Testis (tissue), 3 donors: ENCODE measurements around the gene ZBTB40. TPM values are rescaled to one million over a fixed set of nuclear protein-coding genes. Genes with fewer than 3 reads are reported as not detected.

Source experiments
- DNase-seq: peaks from one replicate; pipeline ENCODE4 v3.0.0-alpha.2; 2019
- H3K27ac ChIP-seq, 2 donors: fragments of 200-600 bp; sonication (generic); one replicate each; pipeline ENCODE4 v1.5.1; 2019
- H3K27me3 ChIP-seq: fragments of 200-600 bp; sonication (generic); one replicate; pipeline ENCODE4 v1.5.1; 2019
- H3K36me3 ChIP-seq: fragments of 200-600 bp; sonication (generic); one replicate; pipeline ENCODE4 v1.5.1; 2017; ENCODE audit warnings: low read depth; ENCODE audit errors: missing control alignments
- H3K4me1 ChIP-seq: fragments of 200-600 bp; sonication (generic); one replicate; pipeline ENCODE4 v1.5.1; 2019
- H3K4me3 ChIP-seq, 2 donors: fragments of 200-600 bp; sonication (generic); one replicate each; pipeline ENCODE4 v1.5.1; 2017 to 2019
- H3K9me3 ChIP-seq: fragments of 200-600 bp; sonication (generic); one replicate; pipeline ENCODE4 v1.5.1; 2017
- POLR2A ChIP-seq: fragments of 450-650 bp; IDR thresholded peaks from one replicate; pipeline ENCODE4 v1.6.1; 2017; ENCODE audit warnings: antibody characterized with exemption, mild to moderate bottlenecking, moderate library complexity
- WGBS, 2 donors: methylation state at CpG; one replicate each; pipeline ENCODE4 v1.1.5; 2018; 5-methylcytosine and 5-hydroxymethylcytosine counted together
- intact Hi-C: fragments of 100-400 bp; cut with DNase I; formaldehyde crosslinking; loops from one replicate; pipeline ENCODE4 v1.15.1; 2023; ENCODE audit warnings: low total_unique reads
- polyA plus RNA-seq: library from polyadenylated mRNA; stranded (reverse); fragments of 350-450 nt; fragmentation: Illumina TruSeq; extraction: RNeasy Lipid Tissue Mini Kit (QIAGEN cat#74804); gene quantifications from one replicate; pipeline ENCODE4 v1.2.3, GENCODE V29; 2014; ENCODE audit warnings: low read depth, low replicate concordance; ENCODE audit not compliant: insufficient read depth
- total RNA-seq, 2 donors: library from RNA; depleted of rRNA; stranded (reverse); fragments of >200 nt; gene quantifications; one replicate each; pipeline ENCODE4 v1.2.3, GENCODE V29; 2016
- TF ChIP-seq, protein P1 (sequence below), 3 experiments: fragments of 450-650 bp in 2 of 3; fragments of 200-600 bp in 1 of 3; sonication (generic) in 1 of 3; IDR thresholded peaks; one replicate each; pipeline ENCODE4 v1.5.1; 2016 to 2019; ENCODE audit warnings: antibody characterized with exemption in 3 of 3, mild to moderate bottlenecking in 2 of 3, moderate library complexity in 1 of 3

Gene ZBTB40
- total and polyA plus RNA-seq, 3 donors from 2014 or later: 15.6 to 28.6 (median 28.1) TPM

DNA sequence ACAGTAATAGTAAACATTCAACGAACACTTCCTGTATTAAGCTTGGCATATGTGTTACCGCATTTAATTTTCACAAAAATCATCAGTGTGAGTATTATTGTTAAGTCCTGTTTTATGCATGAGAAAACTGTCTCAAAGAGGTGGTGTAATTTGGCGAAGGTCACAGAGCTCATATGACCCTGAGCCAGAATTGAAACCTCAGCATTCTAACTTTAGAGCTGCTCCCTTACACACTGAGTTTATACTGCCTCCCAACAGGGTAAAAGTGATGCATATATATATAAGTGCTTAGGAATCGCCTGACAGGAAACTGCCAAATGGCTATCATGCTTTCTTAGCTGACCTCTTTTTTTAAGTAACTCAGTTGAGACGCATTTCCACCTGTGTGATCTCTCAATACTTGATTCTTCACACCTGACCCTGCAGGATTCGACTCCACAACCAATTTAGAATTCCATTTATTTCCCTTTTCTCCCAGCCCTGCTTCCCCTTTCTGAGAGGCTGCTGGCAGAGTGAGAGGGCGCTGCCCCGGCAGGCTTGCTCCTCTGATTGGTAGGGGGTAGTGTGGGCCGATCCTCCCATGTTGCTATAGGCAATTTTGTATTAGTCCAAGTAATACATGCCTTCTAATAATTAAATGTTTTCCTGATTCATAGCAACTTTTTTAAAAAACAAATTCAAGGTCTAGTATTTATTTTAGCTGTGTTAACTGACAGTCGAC, 40.5 kb downstream of the ZBTB40 start:
- DNase-seq: no peak
- intact Hi-C loops: no loop called here
- H3K36me3 ChIP-seq: no peaks in the 10 kb centered on the region

DNA sequence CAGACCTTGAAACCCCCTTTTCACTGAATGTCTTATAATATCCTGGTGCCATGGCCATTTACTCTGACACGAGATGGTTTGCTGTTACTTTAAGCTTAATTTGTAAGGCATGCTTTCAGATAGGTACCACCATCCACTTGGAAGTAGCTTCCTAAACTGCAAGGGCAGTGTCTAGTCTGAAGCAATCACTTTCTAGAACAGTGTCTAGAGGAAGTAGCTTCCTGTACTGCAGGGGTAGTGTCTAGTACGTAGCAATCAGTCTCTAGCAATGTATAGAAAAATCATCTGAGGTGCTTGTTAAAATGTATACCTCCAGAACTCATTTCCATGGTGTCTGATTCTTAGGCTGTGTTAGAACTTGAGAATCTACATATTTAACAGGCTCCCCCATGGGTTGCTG, 42.5 kb downstream of the ZBTB40 start:
- H3K4me3 ChIP-seq: no peak overlapping the region
- H3K36me3 ChIP-seq: no peaks in the 10 kb centered on the region
- intact Hi-C loops: no loop called here
- no peaks in the 10 kb centered on the region for H3K4me1 ChIP-seq
- no peaks in the 10 kb centered on the region for H3K27me3 ChIP-seq
- no peak for DNase-seq
- 89 to 92% methylated on average over 2 of the region's 2 CpGs for WGBS, 2 donors
- H3K27ac ChIP-seq: no peak overlapping the region
- TF ChIP-seq, protein P1, sequence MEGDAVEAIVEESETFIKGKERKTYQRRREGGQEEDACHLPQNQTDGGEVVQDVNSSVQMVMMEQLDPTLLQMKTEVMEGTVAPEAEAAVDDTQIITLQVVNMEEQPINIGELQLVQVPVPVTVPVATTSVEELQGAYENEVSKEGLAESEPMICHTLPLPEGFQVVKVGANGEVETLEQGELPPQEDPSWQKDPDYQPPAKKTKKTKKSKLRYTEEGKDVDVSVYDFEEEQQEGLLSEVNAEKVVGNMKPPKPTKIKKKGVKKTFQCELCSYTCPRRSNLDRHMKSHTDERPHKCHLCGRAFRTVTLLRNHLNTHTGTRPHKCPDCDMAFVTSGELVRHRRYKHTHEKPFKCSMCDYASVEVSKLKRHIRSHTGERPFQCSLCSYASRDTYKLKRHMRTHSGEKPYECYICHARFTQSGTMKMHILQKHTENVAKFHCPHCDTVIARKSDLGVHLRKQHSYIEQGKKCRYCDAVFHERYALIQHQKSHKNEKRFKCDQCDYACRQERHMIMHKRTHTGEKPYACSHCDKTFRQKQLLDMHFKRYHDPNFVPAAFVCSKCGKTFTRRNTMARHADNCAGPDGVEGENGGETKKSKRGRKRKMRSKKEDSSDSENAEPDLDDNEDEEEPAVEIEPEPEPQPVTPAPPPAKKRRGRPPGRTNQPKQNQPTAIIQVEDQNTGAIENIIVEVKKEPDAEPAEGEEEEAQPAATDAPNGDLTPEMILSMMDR (IDR thresholded peaks at IDR 0.05): no peak
- TF ChIP-seq POLR2A: no peak
- H3K9me3 ChIP-seq: no peaks in the 10 kb centered on the region

More for the DNA sequence above, 40.5 kb downstream of the ZBTB40 start:
- Histone ChIP-seq H3K4me3 (no peak overlapping the region), H3K27ac (no peak overlapping the region), H3K4me1 (no peaks in the 10 kb centered on the region), H3K9me3 (no peaks in the 10 kb centered on the region), H3K27me3 (no peaks in the 10 kb centered on the region)
- 82 to 89% methylated on average over 10 of the region's 10 CpGs for WGBS, 2 donors
- TF ChIP-seq, protein P1 (IDR thresholded peaks at IDR 0.05): no peak
- no peak for TF ChIP-seq POLR2A

DNA sequence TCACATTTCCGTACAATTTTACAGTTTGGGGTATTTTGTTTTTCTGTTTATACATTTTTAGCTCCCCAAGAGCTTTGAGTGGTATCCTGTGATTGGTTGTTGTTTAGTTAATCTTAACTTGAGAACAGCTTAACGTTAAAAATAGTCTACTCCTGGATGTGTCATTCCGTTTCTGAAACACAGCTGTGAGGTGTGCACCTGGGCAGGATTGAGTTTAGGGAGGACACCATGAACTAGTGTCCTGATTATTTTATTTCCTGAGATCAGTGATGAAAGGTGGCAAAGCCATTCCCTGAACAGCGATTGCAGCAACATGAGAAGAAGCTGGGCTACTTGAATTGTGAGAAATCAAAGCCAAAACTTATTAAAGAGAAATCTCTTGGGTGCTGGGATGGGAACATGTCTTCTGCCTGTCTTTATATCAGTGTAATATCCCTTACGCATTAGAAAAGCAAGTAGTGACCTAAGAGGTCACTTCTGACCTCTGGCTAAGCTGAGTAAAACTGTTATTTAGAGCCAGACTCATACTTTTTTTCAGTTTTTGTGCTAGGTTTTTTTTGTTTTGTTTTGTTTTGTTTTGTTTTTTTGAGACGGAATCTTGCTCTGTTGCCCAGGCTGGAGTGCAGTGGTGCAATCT, 43.4 kb downstream of the ZBTB40 start:
- Histone ChIP-seq H3K36me3 (no peaks in the 10 kb centered on the region), H3K4me1 (peaks cover 4% of the 10 kb centered on the region), H3K27me3 (no peaks in the 10 kb centered on the region), H3K9me3 (no peaks in the 10 kb centered on the region), H3K4me3 (no peak overlapping the region), H3K27ac (no peak overlapping the region)
- 53 to 59% methylated on average over 6 of the region's 6 CpGs for WGBS, 2 donors
- no peak for TF ChIP-seq POLR2A
- TF ChIP-seq, protein P1 (IDR thresholded peaks at IDR 0.05): no peak
- DNase-seq: no peak
- intact Hi-C loops: no loop called here

DNA sequence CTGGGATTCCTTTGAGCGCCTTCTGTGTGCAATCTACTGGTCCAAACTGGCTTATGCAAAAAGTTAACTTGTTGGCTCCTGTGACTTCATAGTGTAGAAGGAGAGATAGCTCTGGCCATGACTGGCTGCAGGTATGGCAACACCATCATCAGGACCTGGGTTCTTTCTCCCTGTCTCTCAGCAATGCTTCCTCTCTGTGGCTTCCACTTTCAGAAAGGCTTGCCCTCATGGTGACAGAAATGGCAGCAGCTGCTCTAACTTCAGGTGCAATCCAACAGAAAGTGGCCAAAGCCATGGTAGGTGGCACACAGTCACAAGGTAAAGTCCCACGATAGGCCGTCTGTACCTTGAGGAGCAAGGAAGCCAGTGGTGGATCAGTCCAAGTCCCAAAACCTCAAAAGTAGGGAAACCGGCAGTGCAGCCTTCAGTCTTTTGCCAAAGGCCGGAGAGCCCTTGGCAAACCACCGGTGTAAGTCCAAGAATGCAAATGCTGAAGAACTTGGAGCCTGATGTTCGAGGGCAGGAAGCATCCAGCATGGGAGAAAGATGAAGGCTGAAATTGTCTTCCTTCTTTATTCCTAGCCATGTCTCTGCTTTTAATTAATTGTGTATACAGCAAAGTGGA, 45.0 kb downstream of the ZBTB40 start:
- no peak overlapping the region for H3K27ac ChIP-seq
- TF ChIP-seq POLR2A: no peak
- TF ChIP-seq, protein P1 (IDR thresholded peaks at IDR 0.05): no peak
- no peaks in the 10 kb centered on the region for H3K27me3 ChIP-seq
- H3K9me3 ChIP-seq: no peaks in the 10 kb centered on the region
- no peak for DNase-seq
- peaks cover 17% of the 10 kb centered on the region for H3K4me1 ChIP-seq
- no peaks in the 10 kb centered on the region for H3K36me3 ChIP-seq
- intact Hi-C loops: no loop called here
- H3K4me3 ChIP-seq: no peak overlapping the region
- 93 to 98% methylated on average over 6 to 7 of the region's 7 CpGs for WGBS, 2 donors
